CD4-positive, alpha-beta T cell treated with Interleukin-15 for 1 hour (primary cell): ENCODE results near the gene PDCD6IP.
"Not testable (repeated sequence)": the region's sequence is repeated elsewhere in the genome, so short reads cannot be mapped to it uniquely, and the experiment has no call there.

Experiments used
- DNase-seq: peaks from one replicate; pipeline ENCODE4 v3.0.0-alpha.2; 2020

PDCD6IP gene, protein sequence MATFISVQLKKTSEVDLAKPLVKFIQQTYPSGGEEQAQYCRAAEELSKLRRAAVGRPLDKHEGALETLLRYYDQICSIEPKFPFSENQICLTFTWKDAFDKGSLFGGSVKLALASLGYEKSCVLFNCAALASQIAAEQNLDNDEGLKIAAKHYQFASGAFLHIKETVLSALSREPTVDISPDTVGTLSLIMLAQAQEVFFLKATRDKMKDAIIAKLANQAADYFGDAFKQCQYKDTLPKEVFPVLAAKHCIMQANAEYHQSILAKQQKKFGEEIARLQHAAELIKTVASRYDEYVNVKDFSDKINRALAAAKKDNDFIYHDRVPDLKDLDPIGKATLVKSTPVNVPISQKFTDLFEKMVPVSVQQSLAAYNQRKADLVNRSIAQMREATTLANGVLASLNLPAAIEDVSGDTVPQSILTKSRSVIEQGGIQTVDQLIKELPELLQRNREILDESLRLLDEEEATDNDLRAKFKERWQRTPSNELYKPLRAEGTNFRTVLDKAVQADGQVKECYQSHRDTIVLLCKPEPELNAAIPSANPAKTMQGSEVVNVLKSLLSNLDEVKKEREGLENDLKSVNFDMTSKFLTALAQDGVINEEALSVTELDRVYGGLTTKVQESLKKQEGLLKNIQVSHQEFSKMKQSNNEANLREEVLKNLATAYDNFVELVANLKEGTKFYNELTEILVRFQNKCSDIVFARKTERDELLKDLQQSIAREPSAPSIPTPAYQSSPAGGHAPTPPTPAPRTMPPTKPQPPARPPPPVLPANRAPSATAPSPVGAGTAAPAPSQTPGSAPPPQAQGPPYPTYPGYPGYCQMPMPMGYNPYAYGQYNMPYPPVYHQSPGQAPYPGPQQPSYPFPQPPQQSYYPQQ

DNA sequence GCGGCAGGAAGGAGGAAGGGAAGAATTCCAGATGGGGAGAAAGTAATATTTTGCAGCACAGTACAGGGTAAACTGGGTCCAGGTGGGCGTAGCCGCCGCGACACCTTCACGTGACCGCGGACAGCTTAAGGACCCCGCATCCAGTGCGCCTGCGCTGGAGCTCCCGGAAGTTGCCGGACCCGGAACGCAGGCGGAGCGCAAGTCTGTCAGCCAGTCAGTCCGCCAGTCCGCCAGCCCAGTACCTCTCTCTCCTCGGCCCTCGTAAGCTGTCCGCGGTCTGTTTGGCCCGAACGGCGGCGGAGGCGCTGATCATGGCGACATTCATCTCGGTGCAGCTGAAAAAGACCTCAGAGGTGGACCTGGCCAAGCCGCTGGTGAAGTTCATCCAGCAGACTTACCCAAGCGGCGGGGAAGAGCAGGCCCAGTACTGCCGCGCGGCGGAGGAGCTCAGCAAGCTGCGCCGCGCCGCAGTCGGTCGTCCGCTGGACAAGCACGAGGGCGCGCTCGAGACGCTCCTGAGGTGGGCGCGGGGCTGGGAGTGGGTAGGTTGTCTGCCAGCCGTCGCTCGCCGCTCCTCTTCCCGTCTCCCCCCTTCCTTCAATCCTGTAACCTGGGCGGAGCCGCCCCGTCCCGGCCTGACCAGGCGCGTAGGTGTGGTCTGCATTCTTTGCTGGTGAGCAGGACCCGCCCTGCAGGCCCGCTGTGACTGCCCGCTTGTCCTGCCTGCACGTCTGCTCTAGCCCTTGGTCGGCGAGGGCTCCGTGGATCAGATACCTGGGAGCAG, at the start of gene PDCD6IP:
Gene PDCD6IP (plus strand): TSS at position 213 of the 784 bp plus-strand sequence. CDS start 99 bp downstream, at position 312.
- peak; percentile 91 for DNase-seq

DNA sequence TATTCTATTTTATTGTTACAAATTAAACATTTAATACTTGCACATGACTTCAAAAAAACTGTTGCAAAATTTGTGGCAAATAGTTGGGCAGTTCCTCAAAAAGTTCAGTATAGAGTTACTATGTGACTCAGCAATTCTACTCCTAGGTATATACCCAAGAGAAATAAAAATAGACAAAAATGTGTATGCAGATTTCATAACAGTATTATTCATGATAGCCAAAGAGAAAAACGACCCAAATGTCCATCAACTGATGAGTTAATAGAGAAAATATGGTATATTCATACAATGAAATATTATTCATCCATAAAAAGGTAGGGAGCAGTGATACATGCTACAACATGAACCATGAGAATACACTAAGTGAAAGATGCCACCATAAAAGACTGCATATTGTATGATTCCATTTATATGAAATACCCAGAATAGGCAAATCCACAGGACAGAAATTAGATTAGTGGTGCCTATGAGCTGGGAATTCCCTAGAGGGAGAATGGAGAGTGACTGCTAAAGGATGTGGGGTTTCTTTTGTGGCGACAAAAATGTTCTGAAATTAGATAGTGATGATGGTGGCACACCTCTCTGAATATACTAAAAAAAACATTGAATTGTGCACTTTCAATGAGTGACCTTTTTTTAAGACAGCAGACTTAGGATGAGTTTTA, 48.8 kb upstream of the PDCD6IP start:
- DNase-seq, result no peak

DNA sequence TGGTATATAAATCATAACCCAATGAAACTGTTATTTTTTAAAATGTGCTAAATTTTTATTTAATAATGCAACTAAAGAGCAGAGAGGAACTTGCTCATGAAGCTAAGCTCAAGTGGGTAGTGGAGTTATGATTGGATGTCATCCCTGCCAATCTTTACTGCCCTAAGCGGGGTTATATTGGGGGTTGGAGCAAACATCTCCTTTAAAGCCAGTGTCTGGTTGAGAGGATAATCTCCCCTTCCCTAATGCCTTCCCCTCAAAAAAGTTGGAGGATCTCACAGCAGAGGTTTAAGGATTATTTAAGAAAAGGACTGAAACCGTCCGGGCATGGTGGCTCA, 48.2 kb upstream of the PDCD6IP start:
- no peak for DNase-seq

DNA sequence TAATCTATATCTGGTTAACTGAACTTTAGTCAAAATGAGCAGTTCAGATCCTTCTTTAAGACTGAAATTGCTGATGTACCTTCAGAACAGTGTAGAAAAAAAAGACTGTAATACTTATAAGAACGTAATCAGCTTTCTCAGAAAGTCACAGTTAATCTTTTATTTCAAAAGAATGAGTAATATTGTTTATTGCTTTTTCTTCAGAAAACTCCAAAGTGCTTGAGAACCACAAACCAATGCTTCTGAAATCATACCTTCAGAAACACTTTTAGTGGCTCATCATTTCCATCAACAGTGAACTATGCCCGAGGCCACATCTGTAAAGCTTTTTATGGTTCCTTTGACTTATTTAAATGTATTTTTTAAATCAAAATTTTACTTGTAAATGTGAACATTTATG, 47.1 kb upstream of the PDCD6IP start:
- no peak for DNase-seq

DNA sequence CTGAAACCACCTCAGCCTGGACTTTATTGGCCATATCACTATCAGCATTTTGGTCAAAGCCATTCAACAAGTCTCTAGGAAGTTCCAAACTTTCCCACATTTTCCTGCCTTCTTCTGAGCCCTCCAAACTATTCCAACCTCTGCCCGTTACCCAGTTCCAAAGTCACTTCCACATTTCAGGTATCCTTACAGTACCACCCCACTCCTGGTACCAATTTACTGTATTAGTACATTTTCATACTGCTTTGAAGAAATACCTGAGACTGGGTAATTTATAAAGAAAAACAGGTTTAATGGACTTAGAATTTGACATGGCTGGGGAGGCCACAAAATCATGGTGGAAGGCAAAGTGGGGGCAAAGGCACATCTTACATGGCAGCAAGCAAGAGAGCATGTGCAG, 44.0 kb upstream of the PDCD6IP start:
- not testable (repeated sequence) for DNase-seq

DNA sequence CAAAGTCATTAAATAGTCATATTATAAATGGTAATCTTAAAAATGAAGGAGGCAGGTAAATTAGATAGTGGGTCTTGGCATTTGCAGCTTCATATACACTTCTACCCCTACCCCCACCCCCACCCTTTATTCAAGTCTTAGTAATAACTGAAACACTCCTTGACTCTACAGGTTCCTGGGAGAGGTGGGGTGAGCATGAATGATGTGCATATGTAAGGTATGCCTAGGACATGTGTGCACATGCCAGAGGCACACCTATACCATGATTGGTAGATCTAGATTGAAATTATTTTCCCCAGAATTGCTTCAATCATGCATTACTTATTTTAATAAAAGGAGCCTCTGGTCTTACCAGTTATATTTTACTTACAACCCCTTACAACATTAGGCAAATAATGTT, 40.1 kb upstream of the PDCD6IP start:
- DNase-seq, result no peak

DNA sequence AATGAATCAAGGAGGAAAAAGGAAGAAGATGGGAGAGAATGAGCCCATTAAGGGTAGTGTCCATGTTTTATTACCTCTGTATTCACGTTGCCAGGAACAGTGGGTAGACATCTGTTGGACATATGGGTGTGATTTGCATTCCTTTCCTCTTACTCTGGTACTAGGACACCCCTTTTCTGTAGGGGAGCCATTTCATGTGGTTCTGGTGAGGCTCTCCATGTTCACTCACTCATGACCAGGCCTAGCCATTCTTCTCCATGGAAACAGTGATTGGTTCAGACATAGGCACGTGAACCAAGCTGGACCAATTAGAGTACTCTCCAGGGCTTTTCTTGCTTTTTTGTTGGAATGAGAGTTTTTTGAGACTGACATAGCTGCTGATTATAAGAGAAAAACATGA, 39.6 kb upstream of the PDCD6IP start:
- no peak for DNase-seq

DNA sequence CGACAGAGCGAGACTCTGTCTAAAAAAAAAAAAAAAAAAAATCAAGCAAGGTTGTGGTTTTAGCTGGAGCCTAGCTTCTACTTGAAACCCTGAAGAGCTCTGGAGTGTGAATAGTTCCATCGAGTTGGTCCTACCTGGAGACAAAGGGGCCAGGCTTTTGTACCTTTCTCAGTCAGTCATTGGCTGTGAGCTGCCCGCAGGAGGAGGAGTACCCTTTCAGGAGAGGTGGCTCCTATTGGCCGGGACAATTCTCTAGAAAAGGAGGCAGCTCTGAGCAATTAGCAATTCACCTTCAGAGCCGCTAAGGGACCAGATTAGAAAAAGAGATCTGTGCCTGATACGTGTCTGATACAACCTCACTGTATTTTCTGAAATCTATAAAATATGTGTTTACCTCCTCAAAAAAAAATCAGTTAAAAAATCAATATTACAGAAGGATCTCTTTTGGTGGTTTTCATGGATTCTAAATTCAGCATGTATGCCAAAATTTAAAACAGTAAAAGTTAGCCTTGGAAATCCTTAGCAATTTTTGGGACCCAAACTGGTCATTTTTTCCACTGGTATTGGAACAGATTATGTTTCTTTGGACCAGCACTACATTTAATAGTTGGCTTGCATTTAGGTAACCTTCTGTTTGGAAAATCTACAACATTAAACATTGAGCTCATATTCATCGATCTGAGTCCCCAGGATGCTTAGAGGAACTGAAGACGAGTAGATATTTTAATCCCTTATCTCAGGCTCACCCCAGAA, 29.7 kb upstream of the PDCD6IP start:
- DNase-seq, result no peak

DNA sequence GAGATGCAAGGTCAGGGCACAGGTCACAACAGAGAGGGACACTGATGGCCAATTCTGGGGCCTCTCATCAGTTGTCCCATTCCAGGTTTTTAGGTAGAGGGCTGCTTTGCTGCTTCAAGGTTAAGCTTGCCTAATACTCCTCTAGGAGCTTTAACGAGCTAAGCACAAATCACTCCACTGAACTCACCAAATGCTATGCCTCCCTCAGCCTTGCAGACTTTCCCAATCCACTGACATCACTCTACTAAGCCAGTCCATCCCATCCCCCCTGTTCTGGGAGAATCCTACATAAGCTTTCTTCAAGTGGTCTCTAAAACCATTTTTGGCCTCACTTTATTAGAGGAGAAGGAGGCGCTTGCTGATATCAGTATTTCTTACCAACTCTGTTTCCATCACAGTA, 24.8 kb upstream of the PDCD6IP start:
- no peak for DNase-seq

DNA sequence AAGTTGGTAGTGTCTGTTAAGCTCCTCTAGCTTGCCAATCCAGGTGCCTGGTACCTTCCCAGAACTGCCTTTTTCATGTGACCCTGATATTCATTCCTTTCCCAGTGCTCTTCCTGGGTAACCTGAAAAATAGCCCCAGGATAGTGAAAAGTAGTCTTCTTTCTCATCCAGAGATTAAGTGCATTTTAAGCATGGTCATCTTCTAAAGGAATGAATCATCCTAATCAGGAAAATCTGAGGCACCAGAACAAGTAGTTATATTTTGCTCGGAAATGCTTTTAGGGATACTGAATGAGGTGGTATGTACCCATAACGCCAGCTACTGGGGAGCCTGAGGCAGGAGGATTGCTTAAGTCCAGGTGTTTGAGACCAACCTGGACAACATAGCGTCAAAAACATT, 23.1 kb upstream of the PDCD6IP start:
- DNase-seq, result no peak

DNA sequence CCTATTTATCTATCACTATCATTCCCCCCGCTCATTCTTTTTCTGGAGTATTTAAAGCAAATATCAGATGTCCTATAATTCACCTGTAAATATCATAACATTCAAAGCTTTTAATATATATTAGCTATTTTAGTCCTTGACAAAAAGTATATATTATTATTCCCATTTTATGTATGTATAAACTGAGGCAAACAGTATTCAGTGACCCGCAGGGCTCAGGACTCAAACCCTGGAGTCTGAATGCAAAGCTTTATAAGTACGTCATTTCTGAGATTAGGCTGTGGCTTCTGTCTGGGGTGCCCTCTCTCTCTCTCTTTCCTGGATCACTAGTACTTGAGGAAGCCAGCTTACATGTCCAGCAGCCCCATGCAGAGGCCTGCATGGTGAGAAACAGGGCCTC, 20.4 kb upstream of the PDCD6IP start:
- DNase-seq, result no peak

DNA sequence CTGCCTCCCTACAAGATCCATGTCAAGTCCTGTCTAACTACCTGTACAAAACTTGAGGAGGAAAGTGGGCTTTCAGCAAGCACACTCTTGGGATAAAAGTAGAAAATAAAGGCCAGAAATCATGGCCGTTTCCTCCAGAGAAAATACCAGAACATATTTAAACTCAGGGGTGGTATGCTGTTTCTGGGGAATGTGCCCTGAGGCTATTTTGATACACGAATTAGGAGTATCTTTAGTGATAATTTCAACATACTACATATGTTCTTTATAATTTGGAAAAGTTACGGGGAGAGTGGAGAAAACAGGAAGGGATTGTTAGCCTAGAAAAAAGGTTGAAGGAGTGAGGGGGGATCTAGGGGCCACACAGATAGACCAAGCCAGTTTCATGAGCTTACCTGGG, 18.7 kb upstream of the PDCD6IP start:
- no peak for DNase-seq

DNA sequence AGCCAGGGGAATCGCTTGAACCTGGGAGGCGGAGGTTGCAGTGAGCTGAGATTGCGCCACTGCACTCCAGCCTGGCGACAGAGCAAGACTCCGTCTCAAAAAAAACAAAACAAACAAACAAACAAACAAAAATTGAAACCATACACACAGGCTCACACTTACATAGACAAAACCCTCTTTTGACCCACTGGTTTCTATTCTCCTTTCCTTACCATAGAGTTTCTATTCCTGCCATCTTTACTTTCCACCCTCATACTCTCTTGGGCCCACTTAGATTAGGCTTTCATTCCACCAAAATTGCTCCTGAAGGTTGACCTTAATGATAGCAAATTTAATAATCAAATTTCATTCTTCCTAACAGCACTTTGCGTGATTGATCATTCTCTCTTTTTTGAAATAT, 17.0 kb upstream of the PDCD6IP start:
- not testable (repeated sequence) for DNase-seq

DNA sequence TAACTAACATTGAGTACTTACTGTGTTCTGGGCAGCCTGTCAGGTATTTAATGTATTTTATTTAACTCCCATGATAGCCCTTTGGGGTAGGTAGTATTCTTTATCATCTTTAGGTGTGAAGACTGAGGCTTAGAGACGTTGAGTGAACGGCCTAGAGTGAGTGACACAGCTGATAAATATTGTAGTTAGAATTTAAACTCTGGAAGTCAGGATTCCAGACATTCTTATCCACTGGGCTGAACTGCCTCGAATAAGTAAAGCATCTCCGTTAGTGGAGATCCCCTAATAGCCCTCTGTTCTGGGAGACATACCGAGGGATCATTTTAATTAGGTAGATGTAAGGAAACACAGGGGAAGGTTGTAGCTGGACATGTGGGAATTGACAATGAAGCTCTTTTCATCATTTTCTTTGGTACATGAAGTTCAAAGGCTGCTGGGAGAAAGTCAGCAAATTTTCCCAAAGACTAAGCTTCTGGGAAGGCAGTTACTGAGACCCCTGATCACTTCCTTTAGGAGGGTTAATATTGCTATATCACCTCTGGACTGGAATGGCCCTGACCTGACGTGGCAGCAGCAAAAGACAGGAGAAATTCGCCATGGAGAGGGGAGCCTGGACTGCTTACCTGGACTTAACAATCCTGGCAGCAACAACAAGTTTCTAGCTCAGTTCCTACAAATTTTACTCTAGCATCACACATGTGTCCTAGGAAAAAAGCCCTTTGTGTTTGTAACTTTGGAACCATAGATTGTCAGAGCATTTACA, 11.7 kb upstream of the PDCD6IP start:
- DNase-seq, result no peak

DNA sequence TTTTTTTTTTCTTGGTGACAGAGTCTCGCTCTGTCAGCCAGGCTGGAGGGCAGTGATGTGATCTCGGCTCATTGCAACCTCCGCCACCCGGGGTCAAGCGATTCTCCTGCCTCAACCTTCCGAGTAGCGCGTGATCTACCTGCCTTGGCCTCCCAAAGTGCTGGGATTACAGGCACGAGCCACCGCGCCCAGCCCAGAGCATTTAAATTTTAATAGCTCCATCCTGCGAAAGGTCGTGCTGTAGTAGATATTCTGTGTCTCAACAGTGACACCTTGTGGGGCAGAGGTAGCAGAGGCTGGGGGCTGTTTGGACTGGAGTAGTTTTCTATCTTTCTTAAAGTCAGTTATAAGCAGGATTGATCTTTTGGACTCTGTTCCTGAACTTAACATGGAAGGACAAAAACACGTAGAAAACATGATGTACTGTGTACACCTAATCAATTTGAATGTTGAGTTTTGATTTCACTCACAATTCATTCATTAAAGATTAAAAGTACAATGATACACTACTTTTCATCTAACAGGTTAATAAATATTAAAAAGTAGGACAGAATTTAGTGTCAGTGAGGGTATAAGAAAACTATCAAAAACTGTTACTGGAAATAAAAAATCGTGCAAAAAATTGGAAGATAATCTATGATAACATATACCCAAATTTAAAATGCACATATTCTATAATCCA, 11.0 kb upstream of the PDCD6IP start:
- peak; percentile 59 for DNase-seq

DNA sequence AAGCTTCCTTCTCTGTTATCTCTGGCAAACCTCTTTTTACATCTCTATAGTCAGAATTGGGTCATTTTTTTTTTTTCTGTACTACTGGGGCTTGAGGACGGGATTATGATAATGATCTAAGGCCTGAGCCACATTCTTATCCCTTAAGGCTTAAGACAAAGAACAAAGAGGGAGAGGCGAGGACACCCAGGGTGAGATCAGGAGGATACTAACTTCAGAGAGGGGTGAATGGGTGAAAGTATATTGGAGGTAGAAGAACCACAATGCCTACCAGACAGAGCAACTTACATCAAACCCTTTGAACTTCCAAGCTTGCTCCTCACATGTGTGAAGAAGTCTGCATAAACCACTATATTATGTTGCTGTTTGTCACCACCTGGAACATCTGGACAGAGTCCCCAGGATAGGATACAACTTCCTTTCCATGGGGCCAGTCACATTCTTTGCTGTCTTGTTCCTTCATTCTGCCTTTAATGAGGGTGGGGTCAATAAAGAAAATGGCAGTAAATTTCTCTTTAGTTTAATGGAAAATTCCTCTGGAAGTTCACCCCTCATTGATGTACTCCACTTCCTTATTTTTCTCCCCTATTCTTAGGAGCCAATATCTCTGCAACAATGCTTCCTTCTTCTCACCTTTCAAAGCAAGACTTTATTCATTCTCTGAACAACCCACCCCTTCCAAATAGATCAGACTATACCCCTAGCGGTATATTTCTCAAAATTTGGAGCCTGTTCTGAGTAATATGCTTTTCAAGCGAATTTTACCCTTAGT, 9.1 kb upstream of the PDCD6IP start:
- no peak for DNase-seq

DNA sequence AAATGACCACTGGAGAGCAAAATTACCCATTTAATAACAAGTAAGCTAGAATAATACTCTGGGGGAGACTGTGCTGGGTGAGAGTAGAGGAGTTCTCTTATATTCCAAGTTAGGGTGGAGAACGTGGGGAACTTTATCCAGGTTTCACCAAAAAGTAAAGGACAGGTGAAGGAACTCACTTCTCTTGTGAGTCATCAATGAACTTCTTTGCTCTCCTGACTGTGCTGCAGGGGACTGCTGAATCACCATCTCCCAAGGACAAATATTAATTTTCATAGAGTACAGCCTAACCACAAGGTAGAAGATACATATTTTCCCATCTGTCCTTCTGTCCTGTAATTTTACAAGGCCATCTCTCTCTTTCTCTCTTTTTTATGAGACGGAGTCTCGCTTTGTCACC, 8.3 kb upstream of the PDCD6IP start:
- DNase-seq, result no peak

DNA sequence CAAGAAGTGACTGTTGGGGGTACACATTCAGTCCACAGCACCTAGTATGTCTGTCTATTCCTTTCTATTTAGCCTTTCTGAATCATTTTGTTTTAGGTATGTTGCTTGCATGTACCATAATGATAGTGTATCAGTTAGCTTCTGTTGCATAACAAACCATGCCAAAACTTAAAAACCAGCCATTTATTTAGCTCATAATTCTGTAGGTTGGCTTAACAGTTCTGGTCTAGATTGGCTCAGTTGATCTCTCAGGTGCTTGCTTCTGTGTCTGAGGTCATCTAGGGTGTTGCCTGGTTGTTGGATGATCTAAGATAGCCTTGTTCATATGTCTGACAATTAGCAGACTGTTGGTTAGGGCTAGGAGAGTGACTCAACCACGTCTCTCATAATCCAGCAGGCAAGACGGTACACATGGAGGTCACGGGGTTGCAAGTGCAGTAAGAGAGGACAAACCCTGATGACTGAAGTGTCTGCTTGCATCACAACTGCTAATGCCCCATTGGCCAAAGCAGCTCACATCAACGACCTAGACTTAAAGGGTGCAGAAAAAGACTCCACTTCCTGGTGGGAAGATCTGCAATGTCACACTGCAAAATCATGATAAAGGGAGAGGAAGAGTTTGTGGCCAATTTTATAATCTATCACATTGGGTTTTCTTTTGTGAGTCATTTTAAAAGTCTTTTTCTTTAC, 6.8 kb upstream of the PDCD6IP start:
- DNase-seq, result peak; percentile 81
